ENCODE data around the gene GRIK2.

The GRIK2 gene

GRCh38 chr6:101826678-101827077 lies 433.2 kb downstream of the GRIK2 start:
- no peak for TF ChIP-seq CTCF (IDR thresholded peaks at IDR 0.05; ENCODE audit: low read depth, low read length)
- H3K4me3 ChIP-seq (ENCODE audit: low read depth, low read length) = no peak overlapping the region

GRCh38 chr6:101830501-101831031 lies 437.1 kb downstream of the GRIK2 start:
- H3K4me3 ChIP-seq (ENCODE audit: low read depth, low read length) = no peak overlapping the region
- TF ChIP-seq CTCF (IDR thresholded peaks at IDR 0.05; ENCODE audit: low read depth, low read length) = no peak

GRCh38 chr6:101832371-101832770 lies 438.9 kb downstream of the GRIK2 start:
- TF ChIP-seq CTCF (IDR thresholded peaks at IDR 0.05; ENCODE audit: low read depth, low read length) = no peak
- H3K4me3 ChIP-seq (ENCODE audit: low read depth, low read length) = no peak overlapping the region

GRCh38 chr6:101840100-101840499 lies 446.6 kb downstream of the GRIK2 start:
- no peak for TF ChIP-seq CTCF (IDR thresholded peaks at IDR 0.05; ENCODE audit: low read depth, low read length)
- no peak overlapping the region for H3K4me3 ChIP-seq (ENCODE audit: low read depth, low read length)

GRCh38 chr6:101845172-101845571 lies 451.7 kb downstream of the GRIK2 start:
- no peak for TF ChIP-seq CTCF (IDR thresholded peaks at IDR 0.05; ENCODE audit: low read depth, low read length)

GRCh38 chr6:101845621-101846020 lies 452.1 kb downstream of the GRIK2 start:
- TF ChIP-seq CTCF (IDR thresholded peaks at IDR 0.05; ENCODE audit: low read depth, low read length) = no peak

More at GRCh38 chr6:101845172-101845571, 451.7 kb downstream of the GRIK2 start:
- no peak overlapping the region for H3K4me3 ChIP-seq (ENCODE audit: low read depth, low read length)

GRCh38 chr6:101847690-101848089 lies 454.2 kb downstream of the GRIK2 start:
- no peak for TF ChIP-seq CTCF (IDR thresholded peaks at IDR 0.05; ENCODE audit: low read depth, low read length)
- H3K4me3 ChIP-seq (ENCODE audit: low read depth, low read length) = no peak overlapping the region

More at GRCh38 chr6:101845621-101846020, 452.1 kb downstream of the GRIK2 start:
- H3K4me3 ChIP-seq (ENCODE audit: low read depth, low read length) = no peak overlapping the region

All from WI38 (cell line).